HG03432 (cell line): ENCODE measurements around the gene CERS6.

Experiments used
- ATAC-seq: cut with Tn5 transposase; IDR thresholded peaks from one replicate; pipeline ENCODE4 v1.9.1; 2021; ENCODE audit warnings: mild to moderate bottlenecking, moderate library complexity; ENCODE audit not compliant: unreplicated experiment

The CERS6 gene

DNA sequence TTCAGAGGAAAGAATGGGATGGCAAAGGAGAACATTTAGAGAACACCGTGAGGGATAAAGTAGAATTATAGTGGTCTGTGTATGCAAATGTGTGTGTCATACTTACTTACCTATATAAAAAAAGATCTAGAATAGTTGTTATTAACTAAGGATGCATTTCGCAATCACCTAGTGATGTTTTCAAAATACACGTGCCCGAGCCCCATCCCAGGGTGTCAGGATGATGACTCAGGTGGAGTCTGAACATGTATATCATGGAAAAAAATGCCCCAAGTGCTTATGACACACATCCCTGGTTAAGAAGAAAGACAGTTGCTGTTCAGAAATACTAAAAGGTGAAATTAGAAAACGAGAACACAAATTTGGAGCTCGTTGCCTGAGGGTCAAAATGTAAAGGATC lies 109.0 kb downstream of the CERS6 start:
- no peak for ATAC-seq

DNA sequence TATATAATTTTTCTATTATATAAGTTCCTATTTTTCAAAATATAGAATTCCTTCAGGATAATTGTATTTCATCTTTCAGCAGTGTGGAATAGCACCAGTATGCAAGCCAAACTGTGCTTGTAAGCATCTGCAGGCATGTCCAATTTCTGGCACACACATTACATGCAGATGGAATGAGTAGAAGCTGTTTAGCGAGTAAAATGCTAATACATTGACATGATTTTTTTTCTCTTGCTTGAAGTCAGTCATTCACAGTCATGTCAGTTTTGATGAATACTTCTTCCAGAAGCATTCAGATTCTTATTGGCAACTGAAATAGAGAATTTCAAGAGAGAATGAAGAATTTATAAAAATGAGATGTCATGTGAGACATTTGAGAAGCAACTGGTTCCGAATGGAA lies 109.4 kb downstream of the CERS6 start:
- no peak for ATAC-seq

GRCh38 chr2:168566974-168567665 lies 111.0 kb downstream of the CERS6 start:
- ATAC-seq: no peak

DNA sequence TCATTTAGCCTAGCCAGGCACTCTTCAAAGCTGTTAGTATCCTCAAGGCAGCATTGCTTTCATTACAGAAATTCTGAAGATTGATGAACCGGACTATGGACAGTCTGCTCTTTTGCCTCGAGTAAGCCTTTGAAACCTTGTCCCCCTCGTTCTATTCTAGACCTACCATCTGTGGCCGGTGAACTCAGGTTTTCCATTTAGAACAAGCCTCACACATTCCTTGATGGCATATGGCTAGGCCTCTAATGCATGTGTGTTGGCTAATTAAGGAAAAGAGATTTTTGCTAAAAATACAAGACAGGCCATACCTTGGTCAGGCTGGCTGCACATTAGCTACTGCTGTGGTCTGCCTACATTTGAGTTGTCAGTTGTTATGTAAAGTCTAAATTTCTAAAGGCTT lies 111.8 kb downstream of the CERS6 start:
- no peak for ATAC-seq

GRCh38 chr2:168568476-168569267 lies 112.6 kb downstream of the CERS6 start:
- no peak for ATAC-seq

DNA sequence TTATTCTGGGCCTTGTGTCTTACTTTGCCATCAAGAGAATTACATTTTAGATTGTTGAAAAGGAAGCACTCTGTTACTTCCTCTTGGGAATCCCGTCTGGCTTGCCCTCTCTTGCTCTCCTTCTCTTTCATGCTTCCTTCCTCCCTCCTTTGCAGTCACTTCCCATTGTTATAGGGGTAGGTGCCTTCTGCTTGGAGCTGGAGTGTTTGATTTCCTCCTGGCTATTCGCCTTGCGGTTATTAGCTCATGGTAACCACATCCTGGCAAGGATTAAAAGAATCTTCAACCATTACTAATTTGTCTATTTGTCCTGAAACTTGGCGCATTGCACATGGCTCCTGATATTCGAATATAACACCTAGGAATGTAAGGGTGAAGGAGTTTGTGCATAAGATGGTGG lies 115.0 kb downstream of the CERS6 start:
- no peak for ATAC-seq

GRCh38 chr2:168573128-168573903 lies 117.2 kb downstream of the CERS6 start:
- ATAC-seq: peak; percentile 44

- no peak for ATAC-seq
These were observed 119.0 kb downstream of the CERS6 start for GRCh38 chr2:168574856-168575630.

- no peak for ATAC-seq
These were observed 121.8 kb downstream of the CERS6 start for GRCh38 chr2:168577885-168578284.

DNA sequence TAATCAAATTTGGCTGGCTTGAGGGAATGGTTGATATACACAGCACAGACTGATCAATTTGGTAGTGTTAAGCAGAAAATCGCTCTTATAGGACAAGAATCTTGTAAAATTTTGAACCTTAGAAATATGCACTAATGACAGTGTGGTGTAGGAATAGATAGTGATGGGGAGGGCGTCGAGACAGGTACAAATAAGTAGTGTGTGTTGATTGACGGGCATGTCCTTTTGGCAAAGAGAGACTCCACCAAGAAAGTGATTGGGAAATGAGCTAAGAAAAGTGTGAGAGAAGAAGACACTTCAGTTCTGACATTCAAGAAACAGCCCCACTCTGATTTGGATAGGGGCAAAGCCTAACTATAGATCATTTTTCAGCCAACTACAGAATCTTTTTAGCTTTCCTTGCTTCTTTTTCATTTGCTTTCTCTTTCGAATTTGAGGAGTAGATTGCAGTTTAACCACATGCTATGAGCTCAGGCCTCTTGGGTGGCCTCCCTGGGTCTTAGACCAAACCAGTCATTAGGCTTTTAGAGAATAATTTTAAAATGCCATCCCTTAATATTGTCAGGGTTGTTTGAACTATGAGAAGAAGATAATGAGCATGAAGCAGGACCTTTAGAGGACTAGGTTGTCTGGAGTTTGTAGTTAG lies 127.1 kb downstream of the CERS6 start:
- peak; percentile 71 for ATAC-seq

- no peak for ATAC-seq
These were observed 127.8 kb downstream of the CERS6 start for GRCh38 chr2:168583710-168584521.

GRCh38 chr2:168584911-168585310 lies 128.8 kb downstream of the CERS6 start:
- ATAC-seq: no peak

GRCh38 chr2:168585700-168586099 lies 129.6 kb downstream of the CERS6 start:
- no peak for ATAC-seq

DNA sequence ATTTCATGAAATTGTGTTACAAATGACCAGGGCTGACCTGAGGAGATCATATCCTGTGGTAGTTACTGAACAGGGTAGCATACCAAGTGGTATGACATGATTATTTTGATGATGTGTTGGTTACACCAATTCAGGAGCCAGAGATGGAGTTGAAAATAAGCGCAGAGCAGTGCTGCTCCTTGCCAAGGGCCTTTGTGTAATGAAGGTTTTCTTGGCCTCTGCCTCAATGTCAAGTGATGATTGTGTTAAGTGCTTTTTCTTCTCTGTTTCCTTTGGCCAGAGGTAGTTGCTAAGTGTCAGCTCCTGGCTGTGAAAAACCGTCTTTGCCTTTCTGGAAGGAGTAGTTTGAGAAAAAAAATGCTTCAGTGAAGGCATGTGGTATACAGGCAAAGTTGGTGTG lies 131.2 kb downstream of the CERS6 start:
- no peak for ATAC-seq

DNA sequence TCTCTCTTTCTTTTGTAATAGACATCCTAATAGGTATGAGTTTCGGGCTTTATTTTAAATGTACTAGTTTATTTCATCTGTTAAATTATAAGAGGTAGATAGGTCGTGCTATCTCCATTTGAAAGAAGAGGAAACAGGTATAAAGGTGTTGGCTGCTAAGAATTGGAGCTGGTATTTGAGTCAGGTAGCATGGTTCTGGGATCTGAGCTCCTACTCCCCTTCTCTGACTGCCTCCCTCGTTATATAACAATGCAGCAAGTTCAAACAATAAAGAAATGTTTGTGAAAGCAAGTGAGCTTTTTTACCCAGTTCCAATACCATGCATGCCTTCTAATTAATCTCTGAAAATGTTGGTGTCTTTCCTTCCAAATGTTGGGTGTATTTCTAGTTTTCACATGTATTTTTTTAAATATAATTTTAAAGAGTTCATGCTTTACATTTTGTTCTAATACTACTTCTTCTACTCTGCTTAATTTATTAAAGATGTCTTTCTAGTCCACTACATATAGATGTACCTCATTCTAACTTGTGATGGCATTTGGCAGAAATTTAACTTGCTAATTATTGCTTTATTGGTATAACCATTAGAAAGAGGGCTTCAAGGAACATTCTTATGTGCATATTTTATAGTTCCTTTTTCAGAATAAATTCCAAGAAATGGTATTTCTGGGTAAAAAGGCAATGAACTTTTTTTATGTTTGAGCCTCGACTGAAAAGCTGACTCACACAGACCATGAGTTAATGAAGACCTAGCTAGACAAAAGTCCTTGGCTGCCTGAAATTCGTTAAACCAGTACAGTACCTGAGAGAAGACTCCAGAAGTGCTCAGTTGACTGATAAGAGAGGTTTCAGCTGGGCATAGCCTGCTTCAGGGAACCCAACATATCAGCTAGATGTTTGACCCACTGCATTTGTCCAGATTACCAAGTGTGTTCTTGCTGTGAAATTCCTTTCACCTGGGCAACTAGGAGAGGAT lies 133.5 kb downstream of the CERS6 start:
- ATAC-seq: no peak

GRCh38 chr2:168592181-168592831 lies 136.2 kb downstream of the CERS6 start:
- no peak for ATAC-seq

DNA sequence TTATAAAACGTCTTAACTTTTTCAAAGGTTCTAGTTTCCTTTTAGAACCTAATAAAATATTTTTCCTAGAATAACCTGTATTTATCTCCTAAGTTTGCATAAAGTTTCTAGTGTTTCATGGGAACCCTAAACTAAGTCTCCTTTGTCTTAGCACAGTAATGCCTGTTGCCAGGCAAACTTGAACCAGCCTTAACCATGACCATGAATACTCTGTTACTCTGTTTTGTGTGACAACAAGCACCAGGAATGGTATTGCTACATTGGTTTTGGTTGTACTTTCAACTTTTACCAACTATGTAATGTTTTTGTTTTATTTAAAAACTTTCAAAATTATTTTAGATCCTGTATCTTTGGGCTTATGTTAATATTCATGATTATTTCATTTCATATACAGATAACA lies 137.6 kb downstream of the CERS6 start:
- ATAC-seq: peak; percentile 45

DNA sequence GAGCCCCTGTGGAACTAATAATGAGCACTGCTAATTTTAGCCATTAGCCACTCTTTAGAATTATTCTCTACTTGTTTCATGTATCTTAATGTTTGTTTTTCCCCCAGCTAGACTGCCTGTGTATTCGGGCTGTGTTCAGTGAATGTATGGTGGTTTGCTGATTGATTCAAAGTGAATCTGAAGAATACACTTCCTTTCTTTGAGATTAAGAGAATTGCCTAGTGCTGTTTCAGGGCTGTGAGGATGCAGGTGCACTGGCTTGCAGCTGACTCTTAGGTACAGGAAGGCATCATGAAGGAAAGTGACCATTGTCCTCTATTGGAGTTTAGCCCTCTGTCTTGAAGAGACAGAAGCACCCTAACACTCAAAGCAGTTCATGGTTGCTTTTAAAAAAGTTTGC lies 138.7 kb downstream of the CERS6 start:
- peak; percentile 85 for ATAC-seq
